ENCODE data around the gene AMER2.

Gene AMER2

GRCh38 chr13:25149711-25150110 is 22.4 kb downstream of the AMER2 start:
- no peak overlapping the region for H3K27ac ChIP-seq
- TF ChIP-seq CTCF (conservative IDR thresholded peaks at IDR 0.05), result no peak

- TF ChIP-seq CTCF (conservative IDR thresholded peaks at IDR 0.05), result no peak
- H3K27ac ChIP-seq, result no peak overlapping the region
Observed at GRCh38 chr13:25148402-25148771, 23.7 kb downstream of the AMER2 start.

- H3K27ac ChIP-seq, result no peak overlapping the region
- no peak for TF ChIP-seq CTCF (conservative IDR thresholded peaks at IDR 0.05)
Observed at GRCh38 chr13:25147638-25148401, 24.3 kb downstream of the AMER2 start.

- TF ChIP-seq CTCF (conservative IDR thresholded peaks at IDR 0.05), result no peak
Observed at GRCh38 chr13:25143706-25144105, 28.4 kb downstream of the AMER2 start.

GRCh38 chr13:25141042-25141441 is 31.0 kb downstream of the AMER2 start:
- no peak overlapping the region for H3K27ac ChIP-seq
- TF ChIP-seq CTCF (conservative IDR thresholded peaks at IDR 0.05), result no peak

More at GRCh38 chr13:25143706-25144105, 28.4 kb downstream of the AMER2 start:
- no peak overlapping the region for H3K27ac ChIP-seq

- H3K27ac ChIP-seq, result no peak overlapping the region
- no peak for TF ChIP-seq CTCF (conservative IDR thresholded peaks at IDR 0.05)
Observed at GRCh38 chr13:25137788-25138115, 34.3 kb downstream of the AMER2 start.

- no peak overlapping the region for H3K27ac ChIP-seq
- TF ChIP-seq CTCF (conservative IDR thresholded peaks at IDR 0.05), result no peak
Observed at GRCh38 chr13:25136880-25137787, 35.0 kb downstream of the AMER2 start.
